GM21737 (cell line): Measurements from ENCODE around the gene TROAP.
"Not testable (repeated sequence)": the region's sequence is repeated elsewhere in the genome, so short reads cannot be mapped to it uniquely, and the experiment has no call there.

Experiments used
- ATAC-seq: cut with Tn5 transposase; IDR thresholded peaks from one replicate; pipeline ENCODE4 v1.9.1; 2021; ENCODE audit warnings: mild to moderate bottlenecking, moderate library complexity; ENCODE audit not compliant: unreplicated experiment

TROAP gene

DNA sequence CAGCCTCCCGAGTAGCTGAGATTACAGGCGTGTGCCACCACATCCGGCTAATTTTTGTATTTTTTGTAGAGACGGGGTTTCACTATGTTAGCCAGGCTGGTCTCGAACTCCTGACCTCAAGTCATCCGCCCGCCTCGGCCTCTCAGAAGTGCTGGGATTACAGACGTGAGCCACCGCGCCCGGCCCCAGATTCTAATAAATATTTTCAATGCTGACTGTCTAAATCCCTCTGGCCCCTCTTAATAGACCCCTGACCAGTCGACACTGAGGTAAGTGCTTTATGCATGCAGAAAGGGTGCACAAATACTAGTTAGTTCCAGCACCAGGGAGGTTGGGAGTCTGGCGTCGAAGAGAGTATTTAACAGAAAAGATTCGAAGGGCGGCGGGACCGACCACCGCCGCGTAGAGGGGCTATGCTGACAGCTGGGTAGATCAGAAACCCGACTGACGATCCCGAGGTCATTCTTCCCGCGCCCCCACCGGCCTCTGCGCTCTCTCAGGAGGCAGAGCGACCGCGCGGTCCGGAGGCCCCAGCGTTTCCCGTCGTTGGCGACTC is 43.1 kb downstream of the TROAP start:
- no peak for ATAC-seq

- peak; percentile 61 for ATAC-seq
These were observed 43.8 kb downstream of the TROAP start for GRCh38 chr12:49366652-49367380.

DNA sequence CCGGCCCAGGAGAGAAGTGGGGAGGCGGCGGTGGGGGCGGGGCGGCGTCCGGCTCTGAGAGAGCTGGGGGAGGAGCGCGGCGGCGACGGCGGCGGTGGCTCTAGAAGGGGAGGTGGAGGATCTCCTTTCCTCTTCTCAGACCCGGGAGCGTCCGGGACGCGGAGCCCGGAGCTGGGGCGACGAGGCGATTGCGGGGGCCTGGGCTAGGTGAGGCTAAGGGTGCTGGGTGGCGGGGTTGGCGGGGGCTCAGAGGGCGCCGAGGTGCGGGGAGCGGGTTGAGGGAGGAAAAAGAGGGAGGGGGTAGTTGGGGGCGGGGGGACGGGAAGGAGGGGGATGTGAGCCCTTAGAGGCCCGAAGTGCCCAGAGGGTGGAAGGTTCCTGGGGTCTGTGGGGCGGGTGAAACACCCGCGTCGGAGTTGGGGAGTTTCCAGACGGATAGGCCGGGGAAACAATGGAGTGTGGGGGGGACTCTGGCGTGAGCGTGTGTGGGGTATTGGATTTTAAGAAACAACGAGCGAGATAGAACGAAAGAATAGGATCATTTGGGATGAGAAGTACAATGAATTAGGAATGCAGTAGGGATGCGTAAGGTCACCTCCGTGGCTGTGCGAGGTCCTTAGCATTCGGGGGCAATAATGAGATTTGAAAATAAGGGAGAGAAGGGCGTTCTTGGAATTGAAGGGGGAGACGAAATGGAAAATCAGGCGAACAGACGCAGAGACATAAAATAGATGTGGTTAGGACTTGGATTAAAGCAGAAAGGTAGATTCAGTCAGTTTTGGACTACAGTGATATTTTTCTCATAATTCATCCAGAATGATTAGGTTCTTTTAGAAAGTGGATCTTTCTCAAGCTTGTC is 44.6 kb downstream of the TROAP start, which contains the start of gene SPATS2:
TSS of gene SPATS2 (plus strand) at position 82 of the 859 bp plus-strand sequence. CDS start 93,551 bp downstream, outside the sequence.
- no peak for ATAC-seq

DNA sequence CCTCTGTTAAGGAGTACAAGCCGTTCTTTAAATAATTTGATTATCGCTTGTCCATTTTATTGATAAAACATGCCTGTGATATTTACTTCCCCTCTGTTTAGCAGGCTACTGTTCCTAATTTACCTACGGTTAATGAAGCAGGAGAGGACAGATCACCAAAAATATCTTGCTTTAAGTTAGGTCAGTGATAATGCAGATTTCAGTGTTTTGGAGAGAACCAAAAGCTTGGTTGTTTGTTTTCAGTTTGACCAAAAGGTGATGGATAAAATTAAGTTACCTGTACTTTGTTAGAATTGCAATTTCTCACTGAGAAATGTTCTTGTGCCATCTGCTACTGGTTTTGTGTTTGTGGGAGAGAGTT is 45.2 kb downstream of the TROAP start:
- ATAC-seq, result no peak

- peak; percentile 47 for ATAC-seq
These were observed 46.5 kb downstream of the TROAP start for GRCh38 chr12:49369411-49370145.

GRCh38 chr12:49370539-49370938 is 47.5 kb downstream of the TROAP start:
- ATAC-seq, result no peak

- peak; percentile 49 for ATAC-seq
These were observed 52.4 kb downstream of the TROAP start for GRCh38 chr12:49375406-49375805.

- peak; percentile 47 for ATAC-seq
These were observed 54.3 kb downstream of the TROAP start for GRCh38 chr12:49377386-49377785.

DNA sequence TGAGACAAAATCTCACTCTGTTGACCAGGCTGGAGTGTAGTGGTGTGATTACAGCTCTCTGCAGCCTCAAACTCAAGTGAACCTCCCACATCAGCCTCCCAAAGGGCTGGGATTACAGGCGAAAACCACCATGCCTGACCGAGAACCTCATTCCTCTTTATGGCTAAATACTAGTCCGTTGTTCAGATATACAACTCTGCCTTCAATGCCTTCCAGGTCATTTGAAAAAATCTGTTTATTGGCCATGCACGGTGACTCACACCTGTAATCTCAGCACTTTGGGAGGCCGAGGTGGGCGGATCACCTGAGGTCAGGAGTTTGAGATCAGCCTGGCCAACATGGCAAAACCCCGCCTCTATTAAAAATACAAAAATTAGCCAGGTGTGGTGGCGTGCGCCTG is 57.1 kb downstream of the TROAP start:
- not testable (repeated sequence) for ATAC-seq
